Keratinocyte (primary cell): ENCODE data around the gene TEX48. TPM values are rescaled to one million over a fixed set of nuclear protein-coding genes. Genes with fewer than 3 reads are reported as not detected.

ENCODE experiments used
- DNase-seq: peaks from one replicate; pipeline ENCODE4 v3.0.0-alpha.2; 2011; ENCODE audit warnings: low read depth, missing footprints, low spot score
- FAIRE-seq: peaks from 2 replicates; lab custom pipeline; 2011; peaks lifted over from hg19 to GRCh38; lab: Jason Lieb, UNC
- H2AFZ ChIP-seq: 2 replicates; pipeline ENCODE4 v1.6.0; 2012; ENCODE audit warnings: low read length, control low read depth, inconsistent platforms; ENCODE audit not compliant: control insufficient read depth
- H3K27ac ChIP-seq: 2 replicates; pipeline ENCODE4 v1.5.1; 2011; ENCODE audit warnings: low read length; ENCODE audit not compliant: control insufficient read depth, insufficient read depth
- H3K27me3 ChIP-seq: 3 replicates; pipeline ENCODE4 v1.6.0; 2011; ENCODE audit warnings: low read length; ENCODE audit not compliant: control insufficient read depth, insufficient read depth; ENCODE audit errors: extremely low read depth
- H3K36me3 ChIP-seq, 2 experiments: 2 replicates in 1 of 2; 3 replicates in 1 of 2; pipeline ENCODE4 v1.5.1; 2011; ENCODE audit warnings: low read length in 2 of 2, mild to moderate bottlenecking in 1 of 2; ENCODE audit not compliant: control insufficient read depth in 2 of 2, insufficient read depth in 2 of 2; ENCODE audit errors: extremely low read depth in 1 of 2
- H3K4me1 ChIP-seq: 3 replicates; pipeline ENCODE4 v1.5.1; 2011; ENCODE audit warnings: low read length; ENCODE audit not compliant: control insufficient read depth, insufficient read depth; ENCODE audit errors: extremely low read depth
- H3K4me2 ChIP-seq: 3 replicates; pipeline ENCODE4 v1.6.0; 2011; ENCODE audit warnings: low read depth, low read length; ENCODE audit not compliant: control insufficient read depth, insufficient read depth; ENCODE audit errors: extremely low read depth
- H3K4me3 ChIP-seq, 3 experiments: fragments of 200-600 bp in 1 of 3; sonication (generic) in 1 of 3; 2 replicates in 2 of 3; 3 replicates in 1 of 3; pipeline ENCODE4 v1.5.1; 2011 to 2016; ENCODE audit warnings: low read length in 3 of 3, mild to moderate bottlenecking in 3 of 3, control low read depth in 2 of 3, inconsistent platforms in 1 of 3, low read depth in 1 of 3, mixed read lengths in 1 of 3, mixed run types in 1 of 3, moderate library complexity in 1 of 3; ENCODE audit not compliant: control insufficient read depth in 2 of 3, insufficient read depth in 2 of 3; ENCODE audit errors: extremely low read depth in 1 of 3
- H3K79me2 ChIP-seq: 2 replicates; pipeline ENCODE4 v1.6.0; 2012; ENCODE audit warnings: low read length; ENCODE audit not compliant: control insufficient read depth, insufficient read depth
- H3K9ac ChIP-seq: 3 replicates; pipeline ENCODE4 v1.6.0; 2011; ENCODE audit warnings: low read length; ENCODE audit not compliant: control insufficient read depth, insufficient read depth; ENCODE audit errors: extremely low read depth
- H3K9me1 ChIP-seq: 3 replicates; pipeline ENCODE4 v1.6.0; 2011; ENCODE audit warnings: low read length; ENCODE audit not compliant: control insufficient read depth, insufficient read depth; ENCODE audit errors: extremely low read depth
- H3K9me3 ChIP-seq: 2 replicates; pipeline ENCODE4 v1.5.1; 2012; ENCODE audit warnings: low read depth, low read length; ENCODE audit not compliant: control insufficient read depth
- H4K20me1 ChIP-seq: 3 replicates; pipeline ENCODE4 v1.6.0; 2011; ENCODE audit warnings: low read length; ENCODE audit not compliant: control insufficient read depth, insufficient read depth; ENCODE audit errors: extremely low read depth
- EZH2 ChIP-seq: IDR thresholded peaks from one replicate; pipeline ENCODE4 v1.6.1; 2012; ENCODE audit warnings: inconsistent platforms, mild to moderate bottlenecking, low read length, moderate library complexity
- dilution Hi-C: fragments of 300-500 bp; cut with MboI; formaldehyde crosslinking; loops from one replicate; pipeline ENCODE4 v1.7.0; 2020; ENCODE audit warnings: low sequenced_read_pairs; ENCODE audit not compliant: extremely low pct_ligation_motif_present
- polyA plus RNA-seq, 5 experiments: library from polyadenylated mRNA; depleted of rRNA in 3 of 5; stranded (reverse) in 3 of 5; stranded (forward) in 1 of 5; unstranded in 1 of 5; fragments of >200 nt; gene quantifications; 1 replicate in 1 of 5; 2 replicates in 3 of 5; 3 replicates in 1 of 5; pipeline versions ENCODE4 v1.2.1 to v1.2.3, GENCODE V29; 2011 to 2012; ENCODE audit warnings: missing spikeins in 2 of 5, low read depth in 1 of 5, low replicate concordance in 1 of 5
- TF ChIP-seq, protein P1 (sequence below), 3 experiments: IDR thresholded peaks in 1 of 3; conservative IDR thresholded peaks in 1 of 3; optimal IDR thresholded peaks in 1 of 3; 2 replicates in 2 of 3; 3 replicates in 1 of 3; pipeline versions ENCODE3 to v1.5.1; 2011; ENCODE audit warnings: low read length in 3 of 3, mild to moderate bottlenecking in 3 of 3, moderate library complexity in 2 of 3, control low read depth in 1 of 3, inconsistent platforms in 1 of 3; ENCODE audit not compliant: insufficient read depth in 2 of 3; ENCODE audit errors: extremely low read depth in 1 of 3

Gene TEX48
- polyA plus RNA-seq, 1 donor (not counting 4 experiments of a cell fraction or from before 2014, with no cell fraction given) = not detected

GRCh38 chr9:114643896-114644295 is 38.1 kb downstream of the TEX48 start:
- no peak overlapping the region for H3K27ac ChIP-seq
- DNase-seq = no peak
- no peak for TF ChIP-seq EZH2
- TF ChIP-seq, protein P1, sequence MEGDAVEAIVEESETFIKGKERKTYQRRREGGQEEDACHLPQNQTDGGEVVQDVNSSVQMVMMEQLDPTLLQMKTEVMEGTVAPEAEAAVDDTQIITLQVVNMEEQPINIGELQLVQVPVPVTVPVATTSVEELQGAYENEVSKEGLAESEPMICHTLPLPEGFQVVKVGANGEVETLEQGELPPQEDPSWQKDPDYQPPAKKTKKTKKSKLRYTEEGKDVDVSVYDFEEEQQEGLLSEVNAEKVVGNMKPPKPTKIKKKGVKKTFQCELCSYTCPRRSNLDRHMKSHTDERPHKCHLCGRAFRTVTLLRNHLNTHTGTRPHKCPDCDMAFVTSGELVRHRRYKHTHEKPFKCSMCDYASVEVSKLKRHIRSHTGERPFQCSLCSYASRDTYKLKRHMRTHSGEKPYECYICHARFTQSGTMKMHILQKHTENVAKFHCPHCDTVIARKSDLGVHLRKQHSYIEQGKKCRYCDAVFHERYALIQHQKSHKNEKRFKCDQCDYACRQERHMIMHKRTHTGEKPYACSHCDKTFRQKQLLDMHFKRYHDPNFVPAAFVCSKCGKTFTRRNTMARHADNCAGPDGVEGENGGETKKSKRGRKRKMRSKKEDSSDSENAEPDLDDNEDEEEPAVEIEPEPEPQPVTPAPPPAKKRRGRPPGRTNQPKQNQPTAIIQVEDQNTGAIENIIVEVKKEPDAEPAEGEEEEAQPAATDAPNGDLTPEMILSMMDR (optimal IDR thresholded peaks at IDR 0.05 in 1 of 3, IDR thresholded peaks at IDR 0.05 in 1 of 3, conservative IDR thresholded peaks at IDR 0.05 in 1 of 3; ENCODE audit: extremely low read depth in 1 of 3, insufficient read depth in 2 of 3, low read length in 3 of 3) = no peak
- dilution Hi-C loops = no loop called here
- H3K79me2 ChIP-seq = no peaks in the 10 kb centered on the region
- H3K9me3 ChIP-seq = no peaks in the 10 kb centered on the region
- H3K9ac ChIP-seq = no peak overlapping the region
- H3K4me1 ChIP-seq = no peaks in the 10 kb centered on the region
- no peak overlapping the region for H3K4me2 ChIP-seq
- FAIRE-seq = no peak
- no peaks in the 10 kb centered on the region for H3K9me1 ChIP-seq
- no peaks in the 10 kb centered on the region for H4K20me1 ChIP-seq
- no peak overlapping the region for H3K4me3 ChIP-seq
- no peak overlapping the region for H2AFZ ChIP-seq
- peaks cover 0 to 8% of the 10 kb centered on the region in 2 experiments for H3K36me3 ChIP-seq
- H3K27me3 ChIP-seq = no peaks in the 10 kb centered on the region

GRCh38 chr9:114643001-114643400 is 39.0 kb downstream of the TEX48 start:
- H3K27ac ChIP-seq = no peak overlapping the region
- no peaks in the 10 kb centered on the region for H3K79me2 ChIP-seq
- no peaks in the 10 kb centered on the region for H3K9me1 ChIP-seq
- no peak overlapping the region for H3K4me2 ChIP-seq
- peaks cover 0 to 9% of the 10 kb centered on the region in 2 experiments for H3K36me3 ChIP-seq
- H3K27me3 ChIP-seq = no peaks in the 10 kb centered on the region
- no peak for FAIRE-seq
- H4K20me1 ChIP-seq = no peaks in the 10 kb centered on the region
- no peaks in the 10 kb centered on the region for H3K9me3 ChIP-seq
- H3K4me3 ChIP-seq = no peak overlapping the region
- TF ChIP-seq EZH2 = no peak
- TF ChIP-seq, protein P1 (optimal IDR thresholded peaks at IDR 0.05 in 1 of 3, IDR thresholded peaks at IDR 0.05 in 1 of 3, conservative IDR thresholded peaks at IDR 0.05 in 1 of 3; ENCODE audit: extremely low read depth in 1 of 3, insufficient read depth in 2 of 3, low read length in 3 of 3) = no peak
- H3K9ac ChIP-seq = no peak overlapping the region
- DNase-seq = no peak
- no peaks in the 10 kb centered on the region for H3K4me1 ChIP-seq
- no peak overlapping the region for H2AFZ ChIP-seq
- dilution Hi-C loops = no loop called here
